PC-3 (cell line): ENCODE data around the gene CHN1. TPM values are rescaled to one million over a fixed set of nuclear protein-coding genes. Genes with fewer than 3 reads are reported as not detected.

Experiments
- ATAC-seq: fragments of 200-7000 bp; cut with Tn5 transposase; 2 replicates; pipeline ENCODE4 v1.9.1; 2020; ENCODE audit warnings: mild to moderate bottlenecking, moderate library complexity
- BruUV-seq: library from RNA; stranded (reverse); fragments of 400-500 nt; replicated peaks from 2 replicates; lab custom pipeline; 2021; lab: Mats Ljungman, UMichigan
- CTCF ChIA-PET: fragments of 300-600 bp; sonication (Branson Sonifier 250); formaldehyde crosslinking; loops from one replicate; lab custom pipeline; 2022; ENCODE audit warnings: antibody characterized with exemption; lab: Charles Lee
- POLR2A ChIA-PET: fragments of 300-600 bp; sonication (Branson Sonifier 250); formaldehyde crosslinking; loops from one replicate; lab custom pipeline; 2022; ENCODE audit warnings: antibody characterized with exemption; ENCODE audit not compliant: unreplicated experiment; lab: Charles Lee
- DNase-seq: peaks from one replicate; pipeline ENCODE4 v3.0.0-alpha.2; 2015
- H2AFZ ChIP-seq: fragments of 300-600 bp; sonication (generic); 2 replicates; pipeline ENCODE4 v1.6.0; 2016; ENCODE audit warnings: antibody characterized with exemption, low read length
- H3F3A ChIP-seq: fragments of 300-600 bp; sonication (generic); one replicate; pipeline ENCODE4 v1.6.0; 2017; ENCODE audit warnings: antibody characterized with exemption, low read length, control low read depth, mild to moderate bottlenecking; ENCODE audit not compliant: unreplicated experiment
- H3K27ac ChIP-seq: fragments of 300-600 bp; sonication (generic); 2 replicates; pipeline ENCODE4 v1.5.1; 2016; ENCODE audit warnings: mild to moderate bottlenecking, low read length
- H3K27me3 ChIP-seq: fragments of 300-600 bp; sonication (generic); 2 replicates; pipeline ENCODE4 v1.6.1; 2016; ENCODE audit warnings: low read length, mixed read lengths
- H3K36me3 ChIP-seq: fragments of 300-600 bp; sonication (generic); 2 replicates; pipeline ENCODE4 v1.6.1; 2016; ENCODE audit warnings: low read depth, mixed run types, low read length, mixed read lengths
- H3K4me1 ChIP-seq: fragments of 300-600 bp; sonication (generic); 2 replicates; pipeline ENCODE4 v1.5.1; 2016; ENCODE audit warnings: low read length; ENCODE audit not compliant: insufficient read depth
- H3K4me2 ChIP-seq: fragments of 300-600 bp; sonication (generic); 2 replicates; pipeline ENCODE4 v1.6.0; 2016; ENCODE audit warnings: low read length
- H3K4me3 ChIP-seq: fragments of 300-600 bp; sonication (generic); 2 replicates; pipeline ENCODE4 v1.5.1; 2016; ENCODE audit warnings: mild to moderate bottlenecking, low read length, mixed read lengths
- H3K79me2 ChIP-seq: fragments of 300-600 bp; sonication (generic); 2 replicates; pipeline ENCODE4 v1.6.1; 2017; ENCODE audit warnings: low read length, mixed read lengths
- H3K9ac ChIP-seq: fragments of 300-600 bp; sonication (generic); 2 replicates; pipeline ENCODE4 v1.6.0; 2016; ENCODE audit warnings: mild to moderate bottlenecking, low read length
- H3K9me2 ChIP-seq: fragments of 300-600 bp; sonication (generic); replicated peaks from 2 replicates; pipeline ENCODE4 v1.6.1; 2016; ENCODE audit warnings: mixed run types, low read length, mixed read lengths
- H3K9me3 ChIP-seq: fragments of 300-600 bp; sonication (generic); 2 replicates; pipeline ENCODE4 v1.6.1; 2016; ENCODE audit warnings: low read length, mixed read lengths
- H4K20me1 ChIP-seq: fragments of 300-600 bp; sonication (generic); 2 replicates; pipeline ENCODE4 v1.6.1; 2016; ENCODE audit warnings: low read length, mixed read lengths
- EZH2 ChIP-seq: fragments of 300-600 bp; sonication (generic); IDR thresholded peaks from one replicate; pipeline ENCODE4 v1.6.1; 2017; ENCODE audit warnings: antibody characterized with exemption, mild to moderate bottlenecking, low read length; ENCODE audit not compliant: unreplicated experiment
- EZH2phosphoT487 ChIP-seq: fragments of 300-600 bp; sonication (generic); IDR thresholded peaks from 2 replicates; pipeline ENCODE4 v1.6.1; 2018; ENCODE audit warnings: mild to moderate bottlenecking, antibody characterized with exemption, low read length, borderline replicate concordance
- intact Hi-C: fragments of 100-400 bp; cut with micrococcal nuclease; formaldehyde crosslinking; loops from 2 replicates; pipeline ENCODE4 v1.9.0; 2023
- total RNA-seq: library from RNA; depleted of rRNA; stranded (reverse); fragments of >200 nt; gene quantifications from 2 replicates; pipeline ENCODE4 v1.2.3, GENCODE V29; 2014
- TF ChIP-seq, protein P1 (sequence below): fragments of 300-600 bp; sonication (generic); conservative IDR thresholded peaks from 2 replicates; pipeline ENCODE4 v1.5.1; 2017; ENCODE audit warnings: antibody characterized with exemption, low read depth, mild to moderate bottlenecking, low read length

The CHN1 gene
- total RNA-seq, 1 experiment from 2014 or later: 7.8 TPM

- Histone ChIP-seq H3K4me1 (peaks cover 10% of the 10 kb centered on the region), H2AFZ (no peak overlapping the region), H3K79me2 (no peaks in the 10 kb centered on the region), H3K9me3 (no peaks in the 10 kb centered on the region), H3K27me3 (no peaks in the 10 kb centered on the region), H4K20me1 (no peaks in the 10 kb centered on the region), H3F3A (no peaks in the 10 kb centered on the region), H3K4me3 (no peak overlapping the region), H3K27ac (no peak overlapping the region), H3K4me2 (no peak overlapping the region), H3K36me3 (no peaks in the 10 kb centered on the region), H3K9ac (no peak overlapping the region), H3K9me2 (no peaks in the 10 kb centered on the region)
- BruUV-seq: no TSS peak
- TF ChIP-seq, protein P1, sequence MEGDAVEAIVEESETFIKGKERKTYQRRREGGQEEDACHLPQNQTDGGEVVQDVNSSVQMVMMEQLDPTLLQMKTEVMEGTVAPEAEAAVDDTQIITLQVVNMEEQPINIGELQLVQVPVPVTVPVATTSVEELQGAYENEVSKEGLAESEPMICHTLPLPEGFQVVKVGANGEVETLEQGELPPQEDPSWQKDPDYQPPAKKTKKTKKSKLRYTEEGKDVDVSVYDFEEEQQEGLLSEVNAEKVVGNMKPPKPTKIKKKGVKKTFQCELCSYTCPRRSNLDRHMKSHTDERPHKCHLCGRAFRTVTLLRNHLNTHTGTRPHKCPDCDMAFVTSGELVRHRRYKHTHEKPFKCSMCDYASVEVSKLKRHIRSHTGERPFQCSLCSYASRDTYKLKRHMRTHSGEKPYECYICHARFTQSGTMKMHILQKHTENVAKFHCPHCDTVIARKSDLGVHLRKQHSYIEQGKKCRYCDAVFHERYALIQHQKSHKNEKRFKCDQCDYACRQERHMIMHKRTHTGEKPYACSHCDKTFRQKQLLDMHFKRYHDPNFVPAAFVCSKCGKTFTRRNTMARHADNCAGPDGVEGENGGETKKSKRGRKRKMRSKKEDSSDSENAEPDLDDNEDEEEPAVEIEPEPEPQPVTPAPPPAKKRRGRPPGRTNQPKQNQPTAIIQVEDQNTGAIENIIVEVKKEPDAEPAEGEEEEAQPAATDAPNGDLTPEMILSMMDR: no peak
- TF ChIP-seq EZH2phosphoT487: no peak
- TF ChIP-seq EZH2: no peak
- no peak for DNase-seq
- ChIA-PET CTCF (no interaction called here), POLR2A (no interaction called here)
- no peak for ATAC-seq
- intact Hi-C loops: no loop called here
Observed at GRCh38 chr2:174830561-174830960, 174.6 kb downstream of the CHN1 start.

DNA sequence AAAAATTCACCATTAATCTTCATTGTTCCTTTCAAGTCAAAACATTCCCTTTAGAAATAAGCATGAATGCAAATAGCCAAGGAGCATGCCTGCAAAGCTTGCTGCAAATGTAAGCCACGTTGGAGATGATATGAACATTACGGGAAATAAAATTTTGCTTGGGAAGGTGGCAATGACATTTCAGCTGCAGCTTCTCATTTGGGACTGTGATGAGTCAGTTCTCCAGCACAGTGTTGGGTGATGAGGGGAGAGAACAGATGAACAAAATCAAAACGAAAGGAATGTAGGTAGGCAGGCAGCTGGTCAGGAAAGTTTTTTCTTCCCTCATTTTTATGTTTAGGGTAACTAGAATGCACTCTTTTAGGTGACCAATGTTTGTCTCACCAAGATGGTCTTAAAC, 175.6 kb downstream of the CHN1 start:
- CTCF ChIA-PET: no interaction called here
- DNase-seq (no peak), ATAC-seq (no peak)
- H3K4me3 ChIP-seq: no peak overlapping the region
- intact Hi-C loops: no loop called here
- H3F3A ChIP-seq: no peaks in the 10 kb centered on the region
- H3K9ac ChIP-seq: no peak overlapping the region
- no peaks in the 10 kb centered on the region for H3K9me2 ChIP-seq
- H3K4me2 ChIP-seq: no peak overlapping the region
- H3K27me3 ChIP-seq: no peaks in the 10 kb centered on the region
- H3K36me3 ChIP-seq: no peaks in the 10 kb centered on the region
- peaks cover 10% of the 10 kb centered on the region for H3K4me1 ChIP-seq
- no TSS peak for BruUV-seq
- no peaks in the 10 kb centered on the region for H4K20me1 ChIP-seq
- H3K79me2 ChIP-seq: no peaks in the 10 kb centered on the region
- no peak overlapping the region for H3K27ac ChIP-seq
- no peak for TF ChIP-seq EZH2phosphoT487
- TF ChIP-seq EZH2: no peak
- TF ChIP-seq, protein P1: no peak
- H2AFZ ChIP-seq: no peak overlapping the region
- no peaks in the 10 kb centered on the region for H3K9me3 ChIP-seq
- POLR2A ChIA-PET: no interaction called here

- Histone ChIP-seq H3K9me2 (no peaks in the 10 kb centered on the region), H3K4me3 (no peak overlapping the region), H3K9me3 (no peaks in the 10 kb centered on the region), H3K9ac (no peak overlapping the region), H3K27me3 (no peaks in the 10 kb centered on the region), H3F3A (no peaks in the 10 kb centered on the region), H3K27ac (0 out of 2 replicates have a peak overlapping the region, but pooled peaks have one; percentile 22), H4K20me1 (no peaks in the 10 kb centered on the region), H3K36me3 (no peaks in the 10 kb centered on the region), H3K4me1 (peaks cover 10% of the 10 kb centered on the region), H3K79me2 (no peaks in the 10 kb centered on the region), H2AFZ (peak overlapping the region; percentile 49; the same call in 1 of the 2 replicates), H3K4me2 (peak overlapping the region; percentile 51)
- intact Hi-C loops: no loop called here
- peak; percentile 73 for DNase-seq
- no TSS peak for BruUV-seq
- TF ChIP-seq, protein P1: no peak
- TF ChIP-seq EZH2phosphoT487 (no peak), EZH2 (no peak)
- ChIA-PET CTCF (no interaction called here), POLR2A (no interaction called here)
- ATAC-seq: peak; percentile 51
Observed at GRCh38 chr2:174827371-174828369, 177.5 kb downstream of the CHN1 start.
